Measurements from ENCODE around the gene TIAM2. TPM values are rescaled to one million over a fixed set of nuclear protein-coding genes. Genes with fewer than 3 reads are reported as not detected.

TIAM2 gene
- total and polyA plus RNA-seq, 2 experiments from 2014 or later = 14.2 to 24.4 TPM

GRCh38 chr6:155201461-155202226 is 206.5 kb downstream of the TIAM2 start (continued):
- TF ChIP-seq REST (IDR thresholded peaks at IDR 0.05; ENCODE audit: unreplicated experiment) = no peak

- no peaks in the 10 kb centered on the region for H3K9me2 ChIP-seq (ENCODE audit: insufficient read depth)
- H3K79me2 ChIP-seq (replicated peaks; ENCODE audit: insufficient read depth) = no peaks in the 10 kb centered on the region
- Mint-ChIP-seq H3K27me3 (ENCODE audit: insufficient read depth, low read depth, poor library complexity) (no peaks in the 10 kb centered on the region), H3K9me3 (peaks cover 5% of the 10 kb centered on the region; the same call in 1 of the 3 replicates), H3K27ac (no peak overlapping the region), H3K36me3 (ENCODE audit: low read depth) (peaks cover 18% of the 10 kb centered on the region), H3K4me1 (peaks cover 3% of the 10 kb centered on the region; the same call in 2 of the 3 replicates), H3K4me3 (no peak overlapping the region)
- H4K20me1 ChIP-seq (replicated peaks; ENCODE audit: insufficient read depth) = no peaks in the 10 kb centered on the region
- no peaks in the 10 kb centered on the region for H3K27me3 ChIP-seq (ENCODE audit: insufficient read depth)
- no peak for TF ChIP-seq ZNF462 (CRISPR knock-in tag; IDR thresholded peaks at IDR 0.05)
- no peak overlapping the region for H3K4me2 ChIP-seq
- ATAC-seq (no peak), DNase-seq (ENCODE audit: low spot score) (no peak)
- no peak overlapping the region for H2AFZ ChIP-seq
- H3K4me1 ChIP-seq (ENCODE audit: insufficient read depth) = no peaks in the 10 kb centered on the region
- peaks cover 3% of the 10 kb centered on the region; the same call in 1 of the 2 replicates for H3K36me3 ChIP-seq (ENCODE audit: insufficient read depth)
- no peak overlapping the region for H3K27ac ChIP-seq (ENCODE audit: low read depth)
- no peak overlapping the region for H3K4me3 ChIP-seq
- H3F3A ChIP-seq (replicated peaks; ENCODE audit: low read depth) = no peaks in the 10 kb centered on the region
These were observed 212.1 kb downstream of the TIAM2 start for GRCh38 chr6:155207223-155207622.
